ENCODE data around the gene SLC13A4.
"Not testable (repeated sequence)": the region's sequence is repeated elsewhere in the genome, so short reads cannot be mapped to it uniquely, and the experiment has no call there.

SLC13A4 gene

GRCh38 chr7:135741905-135742304, 13.9 kb upstream of the SLC13A4 start:
- Mint-ChIP-seq H3K27ac (no peak overlapping the region), H3K9me3 (no peaks in the 10 kb centered on the region), H3K4me3 (no peak overlapping the region), H3K4me1 (no peaks in the 10 kb centered on the region), H3K27me3 (peaks cover 15 to 17% of the 10 kb centered on the region in 2 donors), H3K36me3 (no peaks in the 10 kb centered on the region)
- ATAC-seq (replicated peaks) (no peak), DNase-seq (no peak)

- Mint-ChIP-seq H3K4me3 (no peak overlapping the region), H3K9me3 (no peaks in the 10 kb centered on the region), H3K27me3 (peaks cover 17 to 20% of the 10 kb centered on the region in 2 donors), H3K4me1 (no peaks in the 10 kb centered on the region), H3K27ac (no peak overlapping the region), H3K36me3 (no peaks in the 10 kb centered on the region)
- DNase-seq (no peak), ATAC-seq (replicated peaks) (no peak)
Observed at GRCh38 chr7:135740889-135741288, 12.9 kb upstream of the SLC13A4 start.

- peaks cover 7 to 20% of the 10 kb centered on the region in 2 donors for H3K27me3 Mint-ChIP-seq
- H3K4me3 Mint-ChIP-seq; DNase-seq; H3K27ac Mint-ChIP-seq; H3K9me3 Mint-ChIP-seq; H3K36me3 Mint-ChIP-seq; ATAC-seq (replicated peaks); H3K4me1 Mint-ChIP-seq: not testable (repeated sequence)
Observed at GRCh38 chr7:135737306-135737647, 9.3 kb upstream of the SLC13A4 start.

GRCh38 chr7:135736586-135737305, 8.8 kb upstream of the SLC13A4 start:
- no peak for ATAC-seq (replicated peaks)
- Mint-ChIP-seq H3K27me3 (peaks cover 2 to 16% of the 10 kb centered on the region in 2 donors), H3K4me3 (no peak overlapping the region), H3K36me3 (no peaks in the 10 kb centered on the region), H3K27ac (no peak overlapping the region), H3K9me3 (no peaks in the 10 kb centered on the region), H3K4me1 (no peaks in the 10 kb centered on the region)
- no peak for DNase-seq

- Mint-ChIP-seq H3K4me3 (no peak overlapping the region), H3K9me3 (no peaks in the 10 kb centered on the region), H3K27ac (no peak overlapping the region), H3K4me1 (no peaks in the 10 kb centered on the region), H3K36me3 (no peaks in the 10 kb centered on the region), H3K27me3 (peaks cover 0 to 16% of the 10 kb centered on the region in 2 donors)
- ATAC-seq (replicated peaks) (no peak), DNase-seq (no peak)
Observed at GRCh38 chr7:135734343-135734689, 6.3 kb upstream of the SLC13A4 start.

GRCh38 chr7:135733603-135734342, 5.8 kb upstream of the SLC13A4 start:
- no peak overlapping the region for H3K4me3 Mint-ChIP-seq
- peaks cover 0 to 16% of the 10 kb centered on the region in 2 donors for H3K27me3 Mint-ChIP-seq
- no peaks in the 10 kb centered on the region for H3K36me3 Mint-ChIP-seq
- no peak for ATAC-seq (replicated peaks)
- no peaks in the 10 kb centered on the region for H3K9me3 Mint-ChIP-seq
- DNase-seq, result no peak
- H3K4me1 Mint-ChIP-seq, result no peaks in the 10 kb centered on the region
- no peak overlapping the region for H3K27ac Mint-ChIP-seq

GRCh38 chr7:135731131-135731530, 3.1 kb upstream of the SLC13A4 start:
- H3K36me3 Mint-ChIP-seq, result no peaks in the 10 kb centered on the region
- H3K9me3 Mint-ChIP-seq, result no peaks in the 10 kb centered on the region
- no peak for DNase-seq
- no peaks in the 10 kb centered on the region for H3K4me1 Mint-ChIP-seq
- no peak overlapping the region for H3K27ac Mint-ChIP-seq
- peaks cover 7 to 12% of the 10 kb centered on the region in 2 donors for H3K27me3 Mint-ChIP-seq
- no peak overlapping the region for H3K4me3 Mint-ChIP-seq
- no peak for ATAC-seq (replicated peaks)

GRCh38 chr7:135729230-135729629, 1.2 kb upstream of the SLC13A4 start:
- no peaks in the 10 kb centered on the region for H3K9me3 Mint-ChIP-seq
- DNase-seq, result no peak
- no peak overlapping the region for H3K27ac Mint-ChIP-seq
- H3K36me3 Mint-ChIP-seq, result no peaks in the 10 kb centered on the region
- no peak for ATAC-seq (replicated peaks)
- H3K4me3 Mint-ChIP-seq, result no peak overlapping the region
- H3K4me1 Mint-ChIP-seq, result no peaks in the 10 kb centered on the region
- peaks cover 11% of the 10 kb centered on the region in 2 donors for H3K27me3 Mint-ChIP-seq

GRCh38 chr7:135726911-135727673, 894 bp downstream of the SLC13A4 start:
- no peak overlapping the region for H3K27ac Mint-ChIP-seq
- H3K36me3 Mint-ChIP-seq, result no peaks in the 10 kb centered on the region
- peaks cover 11 to 20% of the 10 kb centered on the region in 2 donors for H3K27me3 Mint-ChIP-seq
- no peak overlapping the region for H3K4me3 Mint-ChIP-seq
- ATAC-seq (replicated peaks) (no peak), DNase-seq (no peak)
- H3K9me3 Mint-ChIP-seq, result no peaks in the 10 kb centered on the region
- H3K4me1 Mint-ChIP-seq, result no peaks in the 10 kb centered on the region

GRCh38 chr7:135726276-135726788, 1.7 kb downstream of the SLC13A4 start:
- Mint-ChIP-seq H3K27me3 (peaks cover 14 to 23% of the 10 kb centered on the region in 2 donors), H3K9me3 (no peaks in the 10 kb centered on the region), H3K36me3 (no peaks in the 10 kb centered on the region), H3K4me3 (no peak overlapping the region), H3K4me1 (no peaks in the 10 kb centered on the region), H3K27ac (no peak overlapping the region)
- ATAC-seq (replicated peaks) (no peak), DNase-seq (no peak)

- Mint-ChIP-seq H3K27ac (no peak overlapping the region), H3K9me3 (no peaks in the 10 kb centered on the region), H3K4me3 (no peak overlapping the region), H3K27me3 (peaks cover 21 to 32% of the 10 kb centered on the region in 2 donors), H3K36me3 (no peaks in the 10 kb centered on the region), H3K4me1 (no peaks in the 10 kb centered on the region)
- DNase-seq (no peak), ATAC-seq (replicated peaks) (no peak)
Observed at GRCh38 chr7:135723411-135723810, 4.6 kb downstream of the SLC13A4 start.

- H3K4me3 Mint-ChIP-seq, result no peak overlapping the region
- no peaks in the 10 kb centered on the region for H3K36me3 Mint-ChIP-seq
- peaks cover 23 to 26% of the 10 kb centered on the region in 2 donors for H3K27me3 Mint-ChIP-seq
Observed at GRCh38 chr7:135721198-135721820, 6.7 kb downstream of the SLC13A4 start.

GRCh38 chr7:135719688-135720087, 8.3 kb downstream of the SLC13A4 start:
- Mint-ChIP-seq H3K27ac (no peak overlapping the region), H3K27me3 (peaks cover 21 to 23% of the 10 kb centered on the region in 2 donors), H3K36me3 (no peaks in the 10 kb centered on the region), H3K4me3 (no peak overlapping the region), H3K4me1 (no peaks in the 10 kb centered on the region), H3K9me3 (no peaks in the 10 kb centered on the region)
- DNase-seq (no peak), ATAC-seq (replicated peaks) (no peak)

More at GRCh38 chr7:135721198-135721820, 6.7 kb downstream of the SLC13A4 start:
- Mint-ChIP-seq H3K9me3 (no peaks in the 10 kb centered on the region), H3K4me1 (no peaks in the 10 kb centered on the region), H3K27ac (no peak overlapping the region)
- ATAC-seq (replicated peaks) (no peak), DNase-seq (no peak)

GRCh38 chr7:135718794-135719437, 9.1 kb downstream of the SLC13A4 start:
- peaks cover 18 to 21% of the 10 kb centered on the region in 2 donors for H3K27me3 Mint-ChIP-seq
- ATAC-seq (replicated peaks) (no peak), DNase-seq (no peak)
- H3K4me1 Mint-ChIP-seq, result no peaks in the 10 kb centered on the region
- H3K9me3 Mint-ChIP-seq, result no peaks in the 10 kb centered on the region
- H3K4me3 Mint-ChIP-seq, result no peak overlapping the region
- no peaks in the 10 kb centered on the region for H3K36me3 Mint-ChIP-seq
- H3K27ac Mint-ChIP-seq, result no peak overlapping the region
